ENCODE results near the gene TSPO2. TPM values are rescaled to one million over a fixed set of nuclear protein-coding genes. Genes with fewer than 3 reads are reported as not detected.

TSPO2 gene
- total and polyA plus RNA-seq, 2 of the 13 experiments (the other 11 are each of a cell fraction or from before 2014, with no cell fraction given) = 0.55 TPM; not detected in 1

- Histone ChIP-seq H3K27me3 (ENCODE audit: control insufficient read depth in 1 of 2, insufficient read depth in 2 of 2, low read length in 2 of 2) (no peaks in the 10 kb centered on the region; a peak in 2 of 5 replicates), H3K79me2 (ENCODE audit: insufficient read depth, low read length) (peaks cover 74% of the 10 kb centered on the region), H3K27ac (ENCODE audit: extremely low read length, insufficient read depth, low read length) (no peak overlapping the region), H3K9ac (ENCODE audit: insufficient read depth, low read depth, low read length) (no peak overlapping the region), H3K36me3 (replicated peaks in 1 of 2; ENCODE audit: control insufficient read depth in 1 of 2, insufficient read depth in 2 of 2, low read length in 2 of 2) (peaks cover 10 to 34% of the 10 kb centered on the region in 2 experiments), H3K4me3 (replicated peaks in 1 of 3; ENCODE audit: insufficient read depth in 1 of 3, low read depth in 2 of 3, low read length in 3 of 3) (no peak overlapping the region), H2AFZ (ENCODE audit: low read length) (no peak overlapping the region), H3K4me2 (ENCODE audit: low read depth, low read length) (no peak overlapping the region), H3K4me1 (ENCODE audit: insufficient read depth, low read length) (peaks cover 29% of the 10 kb centered on the region), H3K9me3 (ENCODE audit: low read length) (no peaks in the 10 kb centered on the region), H4K20me1 (ENCODE audit: insufficient read depth, low read length) (peaks cover 17% of the 10 kb centered on the region)
- intact Hi-C loops (cut with micrococcal nuclease; ENCODE audit: unreplicated experiment) (no loop called here), in situ Hi-C loops (cut with HindIII; ENCODE audit: extremely low pct_ligation_motif_present, low pct_unique_long_range_greater_than_20kb) (no loop called here)
- TF ChIP-seq FOXJ3 (CRISPR knock-in tag; IDR thresholded peaks at IDR 0.05; ENCODE audit: borderline replicate concordance) (no peak), THYN1 (CRISPR knock-in tag; IDR thresholded peaks at IDR 0.05; ENCODE audit: borderline replicate concordance, low read depth) (no peak), ZBTB34 (CRISPR knock-in tag; IDR thresholded peaks at IDR 0.05) (no peak), SATB2 (CRISPR knock-in tag; IDR thresholded peaks at IDR 0.05) (no peak), GATAD2A (CRISPR knock-in tag; IDR thresholded peaks at IDR 0.05) (no peak), NR2F6 (IDR thresholded peaks at IDR 0.05) (no peak), NR2F6 (CRISPR knock-in tag; IDR thresholded peaks at IDR 0.05) (no peak), REPIN1 (CRISPR knock-in tag; IDR thresholded peaks at IDR 0.05; ENCODE audit: borderline replicate concordance, low read depth) (no peak), ZNF281 (CRISPR knock-in tag; IDR thresholded peaks at IDR 0.05; ENCODE audit: borderline replicate concordance) (no peak), ELF4 (CRISPR knock-in tag; IDR thresholded peaks at IDR 0.05; ENCODE audit: borderline replicate concordance) (no peak), MLXIP (CRISPR knock-in tag; IDR thresholded peaks at IDR 0.05; ENCODE audit: borderline replicate concordance) (no peak), ZNF451 (CRISPR knock-in tag; IDR thresholded peaks at IDR 0.05) (no peak)
- TF ChIP-seq, protein P1, sequence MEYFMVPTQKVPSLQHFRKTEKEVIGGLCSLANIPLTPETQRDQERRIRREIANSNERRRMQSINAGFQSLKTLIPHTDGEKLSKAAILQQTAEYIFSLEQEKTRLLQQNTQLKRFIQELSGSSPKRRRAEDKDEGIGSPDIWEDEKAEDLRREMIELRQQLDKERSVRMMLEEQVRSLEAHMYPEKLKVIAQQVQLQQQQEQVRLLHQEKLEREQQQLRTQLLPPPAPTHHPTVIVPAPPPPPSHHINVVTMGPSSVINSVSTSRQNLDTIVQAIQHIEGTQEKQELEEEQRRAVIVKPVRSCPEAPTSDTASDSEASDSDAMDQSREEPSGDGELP (IDR thresholded peaks at IDR 0.05; ENCODE audit: borderline replicate concordance, low read depth) = no peak
- TF ChIP-seq, protein P2, sequence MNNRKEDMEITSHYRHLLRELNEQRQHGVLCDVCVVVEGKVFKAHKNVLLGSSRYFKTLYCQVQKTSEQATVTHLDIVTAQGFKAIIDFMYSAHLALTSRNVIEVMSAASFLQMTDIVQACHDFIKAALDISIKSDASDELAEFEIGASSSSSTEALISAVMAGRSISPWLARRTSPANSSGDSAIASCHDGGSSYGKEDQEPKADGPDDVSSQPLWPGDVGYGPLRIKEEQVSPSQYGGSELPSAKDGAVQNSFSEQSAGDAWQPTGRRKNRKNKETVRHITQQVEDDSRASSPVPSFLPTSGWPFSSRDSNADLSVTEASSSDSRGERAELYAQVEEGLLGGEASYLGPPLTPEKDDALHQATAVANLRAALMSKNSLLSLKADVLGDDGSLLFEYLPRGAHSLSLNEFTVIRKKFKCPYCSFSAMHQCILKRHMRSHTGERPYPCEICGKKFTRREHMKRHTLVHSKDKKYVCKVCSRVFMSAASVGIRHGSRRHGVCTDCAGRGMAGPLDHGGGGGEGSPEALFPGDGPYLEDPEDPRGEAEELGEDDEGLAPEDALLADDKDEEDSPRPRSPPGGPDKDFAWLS (CRISPR knock-in tag; IDR thresholded peaks at IDR 0.05; ENCODE audit: borderline replicate concordance) = no peak
- POLR2A ChIA-PET = no interaction called here
- ATAC-seq (no peak), FAIRE-seq (no peak), DNase-seq (ENCODE audit: low spot score) (no peak)
- CTCF ChIA-PET (ENCODE audit: low intra/inter-chr PET ratio, low total read pairs) = no interaction called here
- WGBS (ENCODE audit: low lambda C conversion rate) = 96% methylated on average over 2 of the region's 2 CpGs
- BruUV-seq (replicated peaks) = no TSS peak
These were observed 35.3 kb downstream of the TSPO2 start for GRCh38 chr6:41077536-41077935.

All from HepG2 (cell line).